ENCODE data around the gene MOB3B. TPM values are rescaled to one million over a fixed set of nuclear protein-coding genes. Genes with fewer than 3 reads are reported as not detected.

Gene MOB3B
- total and polyA plus RNA-seq, 10 of the 15 experiments (the other 5 are each of a cell fraction or from before 2014, with no cell fraction given), result 0.44 to 2.7 (median 0.91) TPM

DNA sequence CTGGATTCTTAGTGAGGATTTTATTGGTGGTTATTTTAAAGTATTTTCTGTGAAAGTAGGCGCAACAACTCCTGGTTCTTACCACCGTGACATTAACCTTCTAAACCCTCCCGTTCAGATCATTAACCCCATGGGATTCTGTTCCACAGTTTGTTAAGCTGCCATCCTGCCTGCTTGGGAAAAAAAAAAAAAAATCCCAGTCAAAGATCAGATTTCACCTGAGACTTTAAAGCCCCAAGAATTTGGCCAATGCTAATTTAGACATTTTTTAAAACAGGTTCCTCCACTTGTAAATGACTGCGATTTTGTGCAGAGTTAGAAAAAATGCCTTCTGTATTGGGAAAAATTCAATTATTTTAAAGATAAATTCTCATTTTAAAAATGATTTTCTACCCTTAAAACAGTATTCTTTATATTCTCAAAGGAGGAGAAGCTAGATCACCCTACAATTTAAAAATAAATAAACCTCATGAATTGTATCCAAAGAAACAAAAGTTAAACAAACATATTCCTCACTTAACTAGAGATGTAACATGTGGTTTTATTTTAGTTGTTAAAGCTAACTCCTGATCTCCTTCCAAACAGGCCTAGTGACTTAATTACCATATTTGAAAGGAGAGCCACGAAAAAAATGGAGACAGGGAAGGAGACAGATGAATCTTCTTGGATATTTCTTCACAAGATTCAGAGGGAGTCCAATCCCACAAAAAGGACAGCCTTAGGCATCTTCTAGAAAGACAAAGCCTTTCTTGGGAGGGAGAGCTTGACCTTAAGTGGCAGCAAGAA is 98.7 kb downstream of the MOB3B start (continued):
- no peak for TF ChIP-seq LARP7 (IDR thresholded peaks at IDR 0.05)
- no peak for TF ChIP-seq SMAD1 (IDR thresholded peaks at IDR 0.05; ENCODE audit: low read depth, partially characterized antibody)
- no peak for TF ChIP-seq NR2C1 (IDR thresholded peaks at IDR 0.05)
- TF ChIP-seq TCF3 (IDR thresholded peaks at IDR 0.05; ENCODE audit: borderline replicate concordance, insufficient read depth, low read depth, low read length), result no peak
- TF ChIP-seq, protein P1, sequence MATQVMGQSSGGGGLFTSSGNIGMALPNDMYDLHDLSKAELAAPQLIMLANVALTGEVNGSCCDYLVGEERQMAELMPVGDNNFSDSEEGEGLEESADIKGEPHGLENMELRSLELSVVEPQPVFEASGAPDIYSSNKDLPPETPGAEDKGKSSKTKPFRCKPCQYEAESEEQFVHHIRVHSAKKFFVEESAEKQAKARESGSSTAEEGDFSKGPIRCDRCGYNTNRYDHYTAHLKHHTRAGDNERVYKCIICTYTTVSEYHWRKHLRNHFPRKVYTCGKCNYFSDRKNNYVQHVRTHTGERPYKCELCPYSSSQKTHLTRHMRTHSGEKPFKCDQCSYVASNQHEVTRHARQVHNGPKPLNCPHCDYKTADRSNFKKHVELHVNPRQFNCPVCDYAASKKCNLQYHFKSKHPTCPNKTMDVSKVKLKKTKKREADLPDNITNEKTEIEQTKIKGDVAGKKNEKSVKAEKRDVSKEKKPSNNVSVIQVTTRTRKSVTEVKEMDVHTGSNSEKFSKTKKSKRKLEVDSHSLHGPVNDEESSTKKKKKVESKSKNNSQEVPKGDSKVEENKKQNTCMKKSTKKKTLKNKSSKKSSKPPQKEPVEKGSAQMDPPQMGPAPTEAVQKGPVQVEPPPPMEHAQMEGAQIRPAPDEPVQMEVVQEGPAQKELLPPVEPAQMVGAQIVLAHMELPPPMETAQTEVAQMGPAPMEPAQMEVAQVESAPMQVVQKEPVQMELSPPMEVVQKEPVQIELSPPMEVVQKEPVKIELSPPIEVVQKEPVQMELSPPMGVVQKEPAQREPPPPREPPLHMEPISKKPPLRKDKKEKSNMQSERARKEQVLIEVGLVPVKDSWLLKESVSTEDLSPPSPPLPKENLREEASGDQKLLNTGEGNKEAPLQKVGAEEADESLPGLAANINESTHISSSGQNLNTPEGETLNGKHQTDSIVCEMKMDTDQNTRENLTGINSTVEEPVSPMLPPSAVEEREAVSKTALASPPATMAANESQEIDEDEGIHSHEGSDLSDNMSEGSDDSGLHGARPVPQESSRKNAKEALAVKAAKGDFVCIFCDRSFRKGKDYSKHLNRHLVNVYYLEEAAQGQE (IDR thresholded peaks at IDR 0.05; ENCODE audit: low read depth, low read length), result no peak
- TF ChIP-seq, protein P2, sequence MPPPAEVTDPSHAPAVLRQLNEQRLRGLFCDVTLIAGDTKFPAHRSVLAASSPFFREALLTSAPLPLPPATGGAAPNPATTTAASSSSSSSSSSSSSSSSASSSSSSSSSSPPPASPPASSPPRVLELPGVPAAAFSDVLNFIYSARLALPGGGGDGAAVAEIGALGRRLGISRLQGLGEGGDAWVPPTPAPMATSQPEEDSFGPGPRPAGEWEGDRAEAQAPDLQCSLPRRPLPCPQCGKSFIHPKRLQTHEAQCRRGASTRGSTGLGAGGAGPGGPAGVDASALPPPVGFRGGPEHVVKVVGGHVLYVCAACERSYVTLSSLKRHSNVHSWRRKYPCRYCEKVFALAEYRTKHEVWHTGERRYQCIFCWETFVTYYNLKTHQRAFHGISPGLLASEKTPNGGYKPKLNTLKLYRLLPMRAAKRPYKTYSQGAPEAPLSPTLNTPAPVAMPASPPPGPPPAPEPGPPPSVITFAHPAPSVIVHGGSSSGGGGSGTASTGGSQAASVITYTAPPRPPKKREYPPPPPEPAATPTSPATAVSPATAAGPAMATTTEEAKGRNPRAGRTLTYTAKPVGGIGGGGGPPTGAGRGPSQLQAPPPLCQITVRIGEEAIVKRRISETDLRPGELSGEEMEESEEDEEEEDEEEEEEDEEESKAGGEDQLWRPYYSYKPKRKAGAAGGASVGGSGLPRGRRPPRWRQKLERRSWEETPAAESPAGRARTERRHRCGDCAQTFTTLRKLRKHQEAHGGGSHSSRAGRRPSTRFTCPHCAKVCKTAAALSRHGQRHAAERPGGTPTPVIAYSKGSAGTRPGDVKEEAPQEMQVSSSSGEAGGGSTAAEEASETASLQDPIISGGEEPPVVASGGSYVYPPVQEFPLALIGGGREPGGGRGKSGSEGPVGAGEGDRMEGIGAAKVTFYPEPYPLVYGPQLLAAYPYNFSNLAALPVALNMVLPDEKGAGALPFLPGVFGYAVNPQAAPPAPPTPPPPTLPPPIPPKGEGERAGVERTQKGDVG (CRISPR knock-in tag; IDR thresholded peaks at IDR 0.05), result no peak
- no peak for TF ChIP-seq ZZZ3 (IDR thresholded peaks at IDR 0.05; ENCODE audit: control insufficient read depth, insufficient read length, low read depth)

Data from GM12878 (cell line).